Spleen (tissue), 11 donors: ENCODE results near the gene KIFBP. TPM values are rescaled to one million over a fixed set of nuclear protein-coding genes. Genes with fewer than 3 reads are reported as not detected.
"Not testable (repeated sequence)": the region's sequence is repeated elsewhere in the genome, so short reads cannot be mapped to it uniquely, and the experiment has no call there.

Experiments used
- DNase-seq: peaks from one replicate; pipeline ENCODE4 v3.0.0-alpha.2; 2020
- H3K27ac ChIP-seq, 8 donors: fragments of 200-600 bp; sonication (generic) in 7 of 8; 1 replicate in 4 of 8; 2 replicates in 4 of 8; pipeline versions ENCODE4 v1.5.0 to v1.8.0; 2016 to 2021; ENCODE audit warnings: inconsistent platforms in 4 of 8, mild to moderate bottlenecking in 4 of 8, moderate library complexity in 1 of 8
- H3K27me3 ChIP-seq, 7 donors: fragments of 200-600 bp; sonication (generic) in 6 of 7; replicated peaks in 1 of 7; 1 replicate in 4 of 7; 2 replicates in 3 of 7; pipeline versions ENCODE4 v1.5.0 to v1.8.0; 2016 to 2021; ENCODE audit warnings: inconsistent platforms in 3 of 7, mild to moderate bottlenecking in 1 of 7
- H3K36me3 ChIP-seq, 6 donors: fragments of 200-600 bp; sonication (generic) in 5 of 6; 1 replicate in 4 of 6; 2 replicates in 2 of 6; pipeline versions ENCODE4 v1.5.0 to v1.8.0; 2016 to 2021; ENCODE audit warnings: inconsistent platforms in 2 of 6
- H3K4me1 ChIP-seq, 6 donors: fragments of 200-600 bp; sonication (generic) in 5 of 6; 1 replicate in 3 of 6; 2 replicates in 3 of 6; pipeline versions ENCODE4 v1.5.0 to v1.8.0; 2016 to 2021; ENCODE audit warnings: inconsistent platforms in 3 of 6
- H3K4me3 ChIP-seq, 8 donors: fragments of 200-600 bp; sonication (generic) in 7 of 8; 1 replicate in 4 of 8; 2 replicates in 4 of 8; pipeline versions ENCODE4 v1.5.0 to v1.8.0; 2016 to 2021; ENCODE audit warnings: inconsistent platforms in 4 of 8, mild to moderate bottlenecking in 4 of 8, moderate library complexity in 2 of 8
- H3K9me3 ChIP-seq, 8 donors: fragments of 200-600 bp; sonication (generic) in 7 of 8; 1 replicate in 4 of 8; 2 replicates in 4 of 8; pipeline versions ENCODE4 v1.5.0 to v1.8.0; 2016 to 2021; ENCODE audit warnings: inconsistent platforms in 4 of 8
- POLR2A ChIP-seq, 3 donors: fragments of 450-650 bp; IDR thresholded peaks; one replicate each; pipeline ENCODE4 v1.5.1; 2017; ENCODE audit warnings: antibody characterized with exemption in 3 of 3, mild to moderate bottlenecking in 1 of 3
- POLR2AphosphoS5 ChIP-seq, 3 donors: sonication (generic); formaldehyde crosslinking; IDR thresholded peaks; one replicate each; pipeline ENCODE4 v1.5.1; 2017; ENCODE audit warnings: antibody characterized with exemption in 3 of 3
- WGBS, 5 donors: extraction: QIAGEN DNeasy Blood & Tissue Kit in 3 of 5; methylation state at CpG; one replicate each; pipeline versions ENCODE4 v1.1.5 to v1.1.7; 2013 to 2018; 5-methylcytosine and 5-hydroxymethylcytosine counted together
- intact Hi-C: fragments of 100-400 bp; cut with DNase I; formaldehyde crosslinking; loops from one replicate; pipeline ENCODE4 v1.15.0; 2023; ENCODE audit warnings: low total_unique reads
- polyA plus RNA-seq, 3 donors: library from polyadenylated mRNA; stranded (reverse); fragments of 200-250 nt; gene quantifications; one replicate each; pipeline ENCODE4 v1.2.1, GENCODE V29; 2013
- total RNA-seq, 7 donors: library from RNA; depleted of rRNA in 3 of 7; stranded (reverse); fragments of >200 nt in 3 of 7; fragmentation: NEBNext Ultra II Directional in 4 of 7; extraction: Animal tissue kit (Norgen Biotek cat#: 25700) in 4 of 7; gene quantifications; one replicate each; pipeline versions ENCODE4 v1.1.0 to v1.2.1, GENCODE V29; 2016 to 2021
- TF ChIP-seq, protein P1 (sequence below), 11 experiments: fragments of 200-600 bp in 7 of 11; fragments of 450-650 bp in 4 of 11; sonication (generic) in 4 of 11; IDR thresholded peaks in 8 of 11; conservative IDR thresholded peaks in 3 of 11; 1 replicate in 7 of 11; 2 replicates in 4 of 11; pipeline versions ENCODE4 v1.4.0 to v1.8.0; 2016 to 2021; ENCODE audit warnings: antibody characterized with exemption in 11 of 11, inconsistent platforms in 4 of 11, mild to moderate bottlenecking in 1 of 11
- donor health status: healthy with polysubstance abuse.
- donor health status: DM: no; HTN: no; CAD: no; lungs with moderate emphysema.
- donor health status: DM: no; HTN: no; CAD: no.
- donor health status: Bipolar disorder and iron deficiency.
- donor health status: healthy.
- donor health status: DM: no; HTN: no; CAD: no.
- donor health status: DM: yes; HTN: yes; CAD: no.

Gene KIFBP
- total and polyA plus RNA-seq, 10 donors, result 7.3 to 20.1 (median 15.7) TPM

DNA sequence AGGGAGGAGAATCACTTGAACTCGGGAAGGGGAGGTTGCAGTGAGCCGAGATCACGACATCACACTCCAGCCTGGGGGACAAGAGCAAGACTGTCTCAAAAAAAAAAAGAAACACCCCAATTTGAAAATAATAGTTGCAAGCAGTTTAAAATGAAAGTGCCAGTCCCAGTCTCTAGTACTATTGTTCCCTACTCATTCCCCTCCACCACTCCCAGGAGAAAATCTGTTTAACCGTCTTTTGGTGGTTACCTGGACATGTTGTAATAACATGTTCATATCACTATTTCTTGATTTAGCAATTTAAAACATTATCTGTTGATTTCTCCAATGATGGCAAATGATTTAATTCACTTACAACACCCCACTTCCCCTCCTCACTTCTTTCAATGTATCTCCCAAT is 44.7 kb downstream of the KIFBP start:
- Histone ChIP-seq H3K4me1 (peaks cover 0 to 10% (median 0%) of the 10 kb centered on the region in 6 donors), H3K4me3 (no peak overlapping the region), H3K27ac (no peak overlapping the region), H3K27me3 (no peaks in the 10 kb centered on the region), H3K36me3 (no peaks in the 10 kb centered on the region), H3K9me3 (no peaks in the 10 kb centered on the region)
- TF ChIP-seq POLR2AphosphoS5 (IDR thresholded peaks at IDR 0.05), result no peak
- TF ChIP-seq, protein P1, sequence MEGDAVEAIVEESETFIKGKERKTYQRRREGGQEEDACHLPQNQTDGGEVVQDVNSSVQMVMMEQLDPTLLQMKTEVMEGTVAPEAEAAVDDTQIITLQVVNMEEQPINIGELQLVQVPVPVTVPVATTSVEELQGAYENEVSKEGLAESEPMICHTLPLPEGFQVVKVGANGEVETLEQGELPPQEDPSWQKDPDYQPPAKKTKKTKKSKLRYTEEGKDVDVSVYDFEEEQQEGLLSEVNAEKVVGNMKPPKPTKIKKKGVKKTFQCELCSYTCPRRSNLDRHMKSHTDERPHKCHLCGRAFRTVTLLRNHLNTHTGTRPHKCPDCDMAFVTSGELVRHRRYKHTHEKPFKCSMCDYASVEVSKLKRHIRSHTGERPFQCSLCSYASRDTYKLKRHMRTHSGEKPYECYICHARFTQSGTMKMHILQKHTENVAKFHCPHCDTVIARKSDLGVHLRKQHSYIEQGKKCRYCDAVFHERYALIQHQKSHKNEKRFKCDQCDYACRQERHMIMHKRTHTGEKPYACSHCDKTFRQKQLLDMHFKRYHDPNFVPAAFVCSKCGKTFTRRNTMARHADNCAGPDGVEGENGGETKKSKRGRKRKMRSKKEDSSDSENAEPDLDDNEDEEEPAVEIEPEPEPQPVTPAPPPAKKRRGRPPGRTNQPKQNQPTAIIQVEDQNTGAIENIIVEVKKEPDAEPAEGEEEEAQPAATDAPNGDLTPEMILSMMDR (IDR thresholded peaks at IDR 0.05 in 8 of 11, conservative IDR thresholded peaks at IDR 0.05 in 3 of 11), result no peak
- no peak for TF ChIP-seq POLR2A (IDR thresholded peaks at IDR 0.05)
- intact Hi-C loops, result no loop called here
- WGBS, 5 donors, result 60 to 90% (median 69%) methylated on average over 4 of the region's 4 CpGs
- DNase-seq, result no peak

DNA sequence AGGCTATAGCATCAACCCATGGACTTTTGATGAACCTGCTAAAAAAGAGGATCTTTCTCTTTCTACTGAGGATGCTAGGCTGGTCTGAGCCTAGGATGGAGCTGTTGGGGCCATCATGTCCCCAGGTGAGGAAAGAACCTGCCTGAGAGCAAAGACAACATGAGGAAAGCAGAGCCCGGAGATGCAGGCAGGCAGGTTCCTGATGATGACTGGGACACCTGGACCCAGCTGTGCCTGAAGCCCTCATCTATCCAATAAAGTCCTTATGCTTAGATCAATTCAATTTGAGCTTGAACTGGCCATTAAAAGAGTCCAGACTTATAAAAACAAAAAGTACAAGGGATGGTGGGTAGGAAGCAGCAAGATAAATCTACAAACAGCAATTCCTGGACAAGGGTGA is 48.9 kb downstream of the KIFBP start:
- Histone ChIP-seq H3K4me1 (no peaks in the 10 kb centered on the region), H3K27me3 (no peaks in the 10 kb centered on the region), H3K4me3 (no peak overlapping the region), H3K9me3 (no peaks in the 10 kb centered on the region), H3K36me3 (no peaks in the 10 kb centered on the region), H3K27ac (no peak overlapping the region)
- 94 to 100% (median 95%) methylated on average over 1 of the region's 1 CpG for WGBS, 5 donors
- no peak for TF ChIP-seq POLR2A (IDR thresholded peaks at IDR 0.05)
- TF ChIP-seq, protein P1 (IDR thresholded peaks at IDR 0.05 in 8 of 11, conservative IDR thresholded peaks at IDR 0.05 in 3 of 11), result no peak
- DNase-seq, result no peak
- intact Hi-C loops, result no loop called here

DNA sequence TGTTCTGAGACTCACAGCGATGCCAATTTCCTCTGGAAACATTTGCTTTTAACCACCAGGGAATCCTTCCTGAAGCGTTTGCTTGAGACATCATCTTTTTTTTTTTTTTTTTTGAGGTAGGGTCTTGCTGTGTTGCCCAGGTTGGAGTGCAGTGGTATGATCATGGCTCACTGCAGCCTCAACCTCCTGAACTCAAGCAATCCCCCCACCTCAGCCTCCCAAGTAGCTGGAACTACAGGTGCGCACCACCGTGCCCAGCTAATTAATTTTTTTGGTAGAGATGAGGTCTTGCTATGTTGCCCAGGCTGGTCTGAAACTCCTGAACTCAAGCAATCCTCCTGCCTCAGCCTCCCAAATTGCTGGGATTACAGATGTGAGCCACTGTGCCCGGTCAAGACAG is 52.3 kb downstream of the KIFBP start:
- WGBS, 5 donors, result 70 to 76% (median 73%) methylated on average over 5 of the region's 5 CpGs
- DNase-seq, H3K9me3 ChIP-seq, H3K27ac ChIP-seq, intact Hi-C loops, H3K36me3 ChIP-seq, H3K4me3 ChIP-seq, H3K27me3 ChIP-seq: not testable (repeated sequence)
- peaks cover 0 to 30% (median 24%) of the 10 kb centered on the region in 6 donors for H3K4me1 ChIP-seq

DNA sequence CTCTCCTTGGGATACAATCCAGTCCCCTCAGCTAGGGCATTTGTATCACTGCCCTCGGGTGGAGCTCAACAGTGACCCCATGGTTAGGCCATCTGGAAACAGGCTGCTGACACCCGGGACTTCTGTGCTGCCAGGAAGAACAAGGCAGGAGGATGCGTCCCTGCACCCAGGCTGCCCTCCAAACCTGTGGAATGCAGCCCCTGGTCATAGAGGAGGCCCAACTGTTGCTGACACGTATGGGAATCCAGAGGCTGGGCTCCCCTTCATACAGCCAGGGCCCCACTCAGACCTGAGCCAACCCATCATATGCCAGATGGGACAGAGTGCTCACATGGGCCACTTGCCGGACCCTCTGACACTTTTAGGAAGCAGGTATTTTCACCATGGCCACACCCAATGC is 53.8 kb downstream of the KIFBP start:
- intact Hi-C loops, result no loop called here
- DNase-seq, result no peak
- peak overlapping the region in 1 of 8 donors; percentile 13 for H3K27ac ChIP-seq
- H3K36me3 ChIP-seq, result no peaks in the 10 kb centered on the region
- H3K9me3 ChIP-seq, result no peaks in the 10 kb centered on the region
- H3K4me3 ChIP-seq, result no peak overlapping the region
- H3K4me1 ChIP-seq, result peaks cover 0 to 45% (median 35%) of the 10 kb centered on the region in 6 donors
- 77 to 96% (median 79%) methylated on average over 5 of the region's 5 CpGs for WGBS, 5 donors
- no peaks in the 10 kb centered on the region for H3K27me3 ChIP-seq
- TF ChIP-seq, protein P1 (IDR thresholded peaks at IDR 0.05 in 8 of 11, conservative IDR thresholded peaks at IDR 0.05 in 3 of 11), result no peak
- no peak for TF ChIP-seq POLR2AphosphoS5 (IDR thresholded peaks at IDR 0.05)

DNA sequence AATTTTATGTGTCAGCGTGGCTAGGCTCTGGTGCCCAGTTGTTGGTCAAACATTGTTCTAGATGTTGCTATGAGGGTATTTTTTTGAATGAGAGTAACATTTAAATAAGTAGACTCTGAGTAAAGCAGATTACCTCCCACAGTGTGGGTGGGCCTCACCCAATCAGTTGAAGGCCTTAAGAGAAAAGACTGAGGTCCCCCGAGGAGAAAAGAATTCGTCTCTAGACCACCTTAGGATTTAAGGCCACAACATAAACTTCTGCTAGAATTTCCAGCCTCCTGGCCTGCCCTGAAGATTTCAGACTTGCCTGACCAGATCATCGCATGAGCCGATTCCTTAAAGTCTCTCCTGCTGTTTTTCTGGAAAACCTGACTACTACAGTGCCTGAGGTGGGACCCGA is 54.2 kb downstream of the KIFBP start:
- H3K27me3 ChIP-seq, result no peaks in the 10 kb centered on the region
- no peaks in the 10 kb centered on the region for H3K36me3 ChIP-seq
- TF ChIP-seq POLR2A (IDR thresholded peaks at IDR 0.05) (no peak), POLR2AphosphoS5 (IDR thresholded peaks at IDR 0.05) (no peak)
- TF ChIP-seq, protein P1 (IDR thresholded peaks at IDR 0.05 in 8 of 11, conservative IDR thresholded peaks at IDR 0.05 in 3 of 11), result no peak
- intact Hi-C loops, result no loop called here
- no peak overlapping the region for H3K4me3 ChIP-seq
- no peak for DNase-seq
- H3K9me3 ChIP-seq, result no peaks in the 10 kb centered on the region
- WGBS, 5 donors, result 93 to 97% (median 96%) methylated on average over 6 of the region's 6 CpGs
- peaks cover 0 to 49% (median 37%) of the 10 kb centered on the region in 6 donors for H3K4me1 ChIP-seq
- H3K27ac ChIP-seq, result peak overlapping the region in 2 of 8 donors; percentile 93 to 99
